Retina (tissue), 1 donor: ENCODE data around the gene FBXO3.
"Not testable (repeated sequence)": the region's sequence is repeated elsewhere in the genome, so short reads cannot be mapped to it uniquely, and the experiment has no call there.

Experiments used
- DNase-seq: peaks from one replicate; pipeline ENCODE4 v3.0.0-alpha.2; 2016

FBXO3 gene, protein sequence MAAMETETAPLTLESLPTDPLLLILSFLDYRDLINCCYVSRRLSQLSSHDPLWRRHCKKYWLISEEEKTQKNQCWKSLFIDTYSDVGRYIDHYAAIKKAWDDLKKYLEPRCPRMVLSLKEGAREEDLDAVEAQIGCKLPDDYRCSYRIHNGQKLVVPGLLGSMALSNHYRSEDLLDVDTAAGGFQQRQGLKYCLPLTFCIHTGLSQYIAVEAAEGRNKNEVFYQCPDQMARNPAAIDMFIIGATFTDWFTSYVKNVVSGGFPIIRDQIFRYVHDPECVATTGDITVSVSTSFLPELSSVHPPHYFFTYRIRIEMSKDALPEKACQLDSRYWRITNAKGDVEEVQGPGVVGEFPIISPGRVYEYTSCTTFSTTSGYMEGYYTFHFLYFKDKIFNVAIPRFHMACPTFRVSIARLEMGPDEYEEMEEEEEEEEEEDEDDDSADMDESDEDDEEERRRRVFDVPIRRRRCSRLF

DNA sequence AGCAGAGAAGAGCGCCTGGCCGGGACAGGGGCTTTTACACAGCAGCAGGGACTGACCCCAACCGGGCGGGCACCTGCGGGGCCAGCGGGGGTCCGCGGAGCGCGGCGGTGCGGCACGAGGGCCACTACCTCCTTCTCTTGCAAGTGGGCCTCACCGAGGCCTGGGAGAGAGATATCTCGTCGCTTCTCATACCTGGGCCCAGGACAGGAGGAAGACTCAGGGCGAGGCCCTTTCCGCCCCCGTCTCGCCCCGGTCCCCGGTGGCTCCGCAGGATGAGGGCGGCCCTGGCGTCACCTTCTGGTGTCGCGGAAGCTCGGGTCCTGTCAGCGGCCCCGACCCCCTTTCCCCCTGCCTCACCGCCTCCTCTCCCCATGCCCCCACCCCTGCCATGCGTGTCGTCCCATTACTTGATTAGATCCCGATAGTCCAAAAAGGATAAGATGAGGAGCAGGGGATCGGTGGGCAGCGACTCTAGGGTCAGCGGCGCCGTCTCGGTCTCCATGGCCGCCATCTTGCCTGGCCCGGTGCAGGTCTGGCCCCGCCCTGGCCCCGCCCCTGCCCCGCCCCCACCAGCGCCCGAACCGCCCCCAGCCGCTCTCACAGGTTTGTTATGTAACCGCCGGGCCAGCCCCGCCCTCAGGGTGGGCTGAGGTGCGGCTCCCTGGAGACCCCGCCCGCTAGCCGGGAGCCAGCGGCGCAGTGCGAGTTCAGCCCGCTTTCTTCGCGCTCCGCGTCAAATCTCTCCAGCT, at the start of gene FBXO3:
Gene FBXO3 (minus strand): TSS at position 534 of the 749 bp plus-strand sequence. CDS start 23 bp downstream, at position 511.
- DNase-seq = peak; percentile 80

DNA sequence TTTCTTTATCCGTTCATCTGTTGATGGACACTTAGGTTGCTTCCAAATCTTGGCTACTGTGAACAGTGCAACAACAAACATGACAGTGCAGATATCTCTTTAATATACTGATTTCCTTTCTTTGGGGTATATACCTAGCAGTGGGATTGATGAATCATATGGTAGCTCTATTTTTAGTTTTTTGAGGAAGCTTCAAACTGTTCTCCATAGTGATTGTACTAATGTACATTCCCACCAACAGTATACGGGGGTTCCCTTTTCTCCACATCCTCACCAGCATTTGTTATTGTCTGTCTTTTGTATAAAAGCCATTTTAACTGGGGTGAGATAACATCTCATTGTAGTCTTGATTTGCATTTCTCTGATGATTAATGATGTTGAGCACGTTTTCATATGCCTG, 48.7 kb upstream of the FBXO3 start:
- not testable (repeated sequence) for DNase-seq

DNA sequence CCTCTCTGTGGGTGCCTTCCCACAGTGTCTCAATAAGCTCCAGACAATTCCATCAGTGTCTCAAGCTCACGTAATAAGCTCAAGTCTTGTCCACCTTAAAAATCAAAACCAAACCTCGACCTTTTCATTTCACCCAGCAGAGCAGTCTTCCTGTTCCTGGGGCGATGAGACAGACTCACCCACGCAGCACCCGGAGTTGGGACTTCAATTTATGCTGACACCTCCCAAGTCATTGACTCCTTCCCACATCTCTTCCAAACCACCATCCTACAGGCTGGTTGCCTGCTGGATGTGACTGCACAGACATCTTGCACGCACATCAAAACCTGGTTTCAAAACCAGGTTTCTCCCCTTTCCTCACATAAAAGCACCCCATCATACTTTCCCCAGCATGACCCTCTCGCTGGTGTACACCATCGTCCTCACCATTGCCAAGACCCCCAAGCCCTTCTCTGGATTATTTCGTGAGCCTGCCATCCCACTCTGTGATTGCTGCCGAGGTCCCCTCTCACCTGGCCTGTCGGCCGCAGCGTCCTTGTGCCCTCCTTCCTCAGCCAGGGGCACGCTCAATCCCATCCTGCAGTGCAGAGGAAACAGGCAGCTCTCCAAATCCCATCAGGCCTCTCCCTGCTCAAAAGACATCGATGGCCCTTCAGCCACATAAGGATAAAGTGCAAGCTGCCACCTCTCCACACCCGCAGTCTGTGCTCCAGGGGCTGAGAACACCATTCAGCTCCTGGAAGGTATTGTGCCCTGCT, 45.1 kb upstream of the FBXO3 start:
- no peak for DNase-seq

DNA sequence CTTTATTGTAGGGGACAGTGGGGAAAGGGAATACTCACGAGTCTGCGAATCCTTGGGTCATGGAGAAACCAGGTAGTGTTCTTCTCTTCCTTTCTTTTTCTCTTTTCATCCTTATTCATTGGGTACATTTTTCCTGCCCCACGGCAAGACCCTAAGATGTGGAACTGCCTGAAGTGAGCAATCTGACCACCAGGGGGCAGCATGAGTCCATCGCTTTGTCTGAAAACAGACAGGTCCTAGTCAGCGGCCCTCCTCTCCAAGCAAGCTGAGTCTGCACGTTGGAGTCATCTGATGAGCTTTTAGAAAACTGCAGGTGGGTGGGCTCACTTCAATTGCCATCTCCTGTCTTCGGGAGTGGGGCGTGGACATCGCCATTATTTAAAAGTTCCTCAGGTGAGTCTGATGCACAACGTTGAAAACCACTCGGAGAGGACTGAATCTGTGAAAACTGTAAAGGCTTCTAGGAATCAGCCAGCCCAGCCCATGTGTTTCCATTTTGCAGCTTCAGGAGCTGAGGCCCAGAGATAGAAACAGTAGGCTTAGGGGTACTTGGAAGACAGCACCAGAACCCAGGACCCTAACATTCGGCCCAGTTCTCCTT, 34.0 kb upstream of the FBXO3 start:
- peak; percentile 86 for DNase-seq

DNA sequence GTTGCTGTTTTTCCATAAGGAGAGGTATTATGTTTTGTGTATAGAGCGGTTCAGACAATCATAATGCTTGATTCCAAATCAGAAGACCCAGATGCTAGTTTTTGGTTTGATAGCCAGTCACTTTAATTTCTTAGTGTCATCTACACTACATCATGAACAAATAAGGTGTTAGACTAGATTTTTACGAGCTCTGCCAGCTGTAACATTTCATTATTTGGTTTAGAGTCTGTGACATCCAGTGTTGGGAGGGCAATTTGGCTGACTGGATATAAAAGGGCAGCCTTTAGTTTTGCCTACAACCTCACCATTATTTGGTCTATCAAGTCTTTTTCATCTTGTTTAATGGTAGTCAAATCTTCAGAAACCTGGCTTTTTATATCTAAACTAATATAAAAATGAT, 30.2 kb upstream of the FBXO3 start:
- DNase-seq = no peak

DNA sequence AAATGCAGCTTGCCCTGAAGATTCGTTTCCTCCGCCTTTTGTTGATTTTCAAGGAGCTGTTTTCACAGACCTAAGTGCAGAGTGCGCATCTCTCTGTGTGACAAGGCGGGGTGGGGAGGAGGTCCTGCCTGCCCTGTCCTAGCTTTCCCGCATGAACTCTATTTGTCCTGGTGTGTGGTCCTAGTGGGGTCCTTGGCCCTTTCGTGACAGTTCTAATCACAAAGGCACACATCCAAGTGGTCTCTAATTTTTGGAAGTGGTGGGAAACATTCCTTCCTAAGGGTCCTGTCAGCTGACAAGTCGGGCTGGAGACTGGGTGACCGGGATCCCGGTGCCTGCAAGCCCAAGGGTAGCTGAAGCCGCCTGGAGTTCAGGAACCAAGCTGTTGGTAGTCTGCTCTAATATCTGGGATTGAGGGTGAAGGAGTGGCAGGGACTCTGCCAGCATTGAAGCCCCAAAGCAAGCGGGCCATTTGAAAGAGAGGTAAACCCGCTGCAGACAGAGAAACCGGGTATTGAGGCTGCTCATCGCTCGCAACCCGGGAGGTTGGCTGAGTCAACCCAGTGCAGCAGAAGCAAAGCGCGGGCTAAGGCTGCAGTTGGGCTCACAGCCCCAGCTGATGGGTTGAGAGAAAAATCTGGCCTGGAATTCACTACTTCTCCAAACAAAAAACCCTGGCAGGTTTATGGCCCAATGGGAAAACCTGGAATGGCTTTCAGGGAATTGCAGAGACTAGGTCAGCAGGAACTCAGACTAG, 28.1 kb upstream of the FBXO3 start:
- DNase-seq = peak; percentile 88

DNA sequence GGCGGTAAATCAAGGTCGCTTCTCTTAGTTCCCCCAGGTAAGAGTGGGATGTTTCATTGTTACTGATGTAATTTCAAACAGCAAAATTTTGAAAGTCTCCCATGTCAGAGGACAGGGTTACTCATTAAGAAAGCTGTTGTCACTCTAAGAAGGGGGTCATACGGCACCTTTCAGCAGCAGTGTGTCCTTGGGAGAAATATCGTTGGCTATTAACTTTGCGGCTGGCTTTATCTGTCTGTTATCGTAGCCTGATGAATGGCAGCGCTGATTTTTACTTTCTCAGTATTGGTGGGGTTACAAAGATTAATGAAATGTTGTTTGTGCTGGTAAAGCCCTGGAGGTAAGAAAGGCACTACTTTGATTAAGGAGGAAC, 27.5 kb upstream of the FBXO3 start:
- DNase-seq = peak; percentile 16

DNA sequence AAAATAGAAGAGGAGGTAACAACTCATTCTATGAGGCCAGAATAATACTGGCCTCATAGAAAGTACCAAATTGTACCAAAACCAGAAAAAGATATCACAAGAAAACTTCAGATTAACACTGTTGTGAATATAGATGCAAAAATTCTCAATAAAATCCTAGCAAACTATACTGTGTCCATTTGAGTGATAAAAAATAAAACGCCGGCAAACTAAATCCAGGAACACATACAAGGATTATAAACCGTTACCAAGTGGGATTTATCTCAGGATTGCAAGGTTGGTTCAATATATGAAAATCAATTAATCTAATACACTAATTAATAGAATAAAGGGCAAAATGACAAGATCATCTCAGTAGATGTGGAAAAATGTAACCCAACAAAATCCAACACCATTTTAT, 23.6 kb upstream of the FBXO3 start:
- no peak for DNase-seq

DNA sequence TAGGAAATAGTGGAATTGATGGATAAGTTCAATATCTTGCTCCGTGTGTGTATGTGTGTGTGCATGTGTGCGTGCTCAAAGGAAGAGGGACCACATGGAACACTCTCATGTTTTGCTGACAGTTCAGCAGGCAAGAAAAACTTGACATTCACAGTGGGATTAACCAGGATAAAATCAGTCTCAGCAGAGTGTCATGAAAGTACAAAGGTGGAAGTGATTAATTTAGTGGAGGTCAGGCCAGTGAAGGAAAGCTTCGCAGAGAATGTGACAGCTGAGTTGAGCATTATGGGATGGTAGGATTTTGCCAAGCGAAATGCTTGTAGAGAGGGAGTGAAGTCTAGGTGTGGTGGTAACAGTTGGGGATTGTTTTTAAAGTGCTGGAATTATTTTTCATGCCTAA, 15.7 kb upstream of the FBXO3 start:
- no peak for DNase-seq

DNA sequence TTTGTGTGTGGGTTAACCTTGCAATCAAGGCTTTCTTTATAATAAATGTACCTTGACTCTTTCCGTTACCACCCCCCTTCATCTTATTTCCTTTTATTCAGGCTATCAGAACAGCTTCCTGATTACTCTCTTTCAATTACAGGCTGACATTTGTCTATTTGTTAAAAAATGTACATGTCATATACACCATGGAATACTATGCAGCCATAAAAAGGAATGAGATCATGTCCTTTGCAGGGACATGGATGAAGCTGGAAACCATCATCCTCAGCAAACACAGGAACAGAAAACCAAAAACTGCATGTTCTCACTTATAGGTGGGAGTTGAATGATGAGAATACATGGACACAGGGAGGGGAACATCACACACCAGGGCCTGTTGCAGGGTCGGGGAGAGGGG, 13.8 kb upstream of the FBXO3 start:
- DNase-seq = not testable (repeated sequence)

DNA sequence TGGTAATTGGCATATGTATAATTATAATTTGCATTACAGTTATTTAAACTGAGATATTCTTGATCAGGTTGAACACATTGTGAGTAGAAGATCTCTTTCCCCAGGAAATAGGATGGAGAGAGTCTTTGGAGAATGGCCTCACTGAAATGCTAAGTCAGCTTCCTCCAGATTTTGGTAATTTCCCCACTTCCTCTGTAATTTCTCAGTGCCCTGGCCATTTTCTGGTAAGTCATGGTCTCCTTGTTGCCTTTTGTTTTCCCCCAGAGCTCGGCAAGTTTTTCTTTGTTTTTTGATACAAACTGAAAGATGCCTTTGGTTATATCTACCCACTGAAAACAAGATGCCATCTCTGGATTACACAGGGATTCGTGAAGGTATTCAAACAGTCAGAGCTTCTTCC, 12.8 kb upstream of the FBXO3 start:
- no peak for DNase-seq

DNA sequence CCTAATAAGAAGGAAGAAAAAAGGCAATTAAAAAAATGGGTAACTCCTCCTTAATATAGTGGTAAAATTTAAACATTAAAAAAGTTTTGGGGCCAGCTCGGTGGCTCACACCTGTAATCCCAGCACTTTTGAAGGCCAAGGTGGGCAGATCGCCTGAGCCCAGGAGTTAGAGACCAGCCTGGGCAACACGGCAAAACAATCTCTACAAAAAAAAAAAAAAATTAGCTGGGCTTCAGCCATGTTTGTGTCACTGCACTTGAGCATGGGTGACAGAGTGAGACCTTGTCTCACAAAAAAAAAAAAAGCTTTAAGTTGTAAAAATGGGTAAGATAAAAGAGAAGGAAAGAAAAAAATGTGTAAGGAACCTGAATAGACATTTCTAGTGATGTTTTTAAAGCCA, 11.3 kb upstream of the FBXO3 start:
- DNase-seq = no peak

DNA sequence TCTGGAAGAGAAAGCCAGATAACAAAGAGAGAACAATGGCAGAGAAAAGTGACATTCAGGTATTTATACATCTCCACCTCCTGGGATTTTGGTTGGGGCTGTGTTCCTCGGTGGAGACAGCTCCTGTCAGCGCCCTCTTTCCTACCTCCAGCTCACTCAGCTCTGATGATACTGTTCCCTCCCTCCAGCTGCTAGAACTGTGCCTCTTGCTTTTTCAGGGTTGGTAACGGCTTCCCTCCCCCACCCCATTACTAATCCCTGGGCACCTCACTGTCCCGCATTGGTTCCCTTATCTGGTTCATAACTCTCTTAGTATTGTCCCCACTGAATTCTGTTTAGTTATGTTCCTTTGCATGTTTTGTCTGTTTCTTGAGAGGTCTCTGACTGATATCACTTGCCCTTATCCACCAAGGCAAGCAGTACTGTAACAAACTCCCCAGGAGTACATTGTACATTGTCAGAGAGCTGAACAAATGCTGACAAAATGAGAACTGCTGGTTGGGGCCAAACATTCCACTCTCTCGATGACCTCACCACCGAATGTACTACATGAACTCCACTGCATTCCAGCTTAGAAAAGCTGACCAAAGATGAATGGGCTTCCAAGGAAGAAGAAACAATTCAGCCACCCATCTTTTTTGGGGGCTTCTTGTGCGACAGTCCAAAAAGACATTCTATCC, 5.7 kb upstream of the FBXO3 start:
- no peak for DNase-seq

DNA sequence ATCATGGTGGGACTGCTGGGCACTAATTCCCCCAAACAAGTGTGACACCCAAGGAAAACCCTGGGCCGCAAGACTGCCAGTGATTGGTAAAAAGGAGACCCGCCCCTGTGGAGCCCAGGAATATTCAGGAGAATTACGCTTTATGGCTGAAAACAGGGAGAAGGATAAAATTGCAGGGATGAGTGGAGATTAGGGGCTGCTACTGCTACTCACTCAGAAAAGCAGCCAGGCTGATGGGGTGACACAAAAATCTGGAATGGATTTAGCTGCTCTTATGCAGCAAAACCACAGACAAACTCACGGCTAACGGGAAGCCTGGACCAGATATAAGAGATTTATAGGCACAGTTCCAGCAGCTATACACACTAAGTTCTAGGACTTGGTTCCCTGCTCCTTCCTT, 4.4 kb upstream of the FBXO3 start:
- peak; percentile 68 for DNase-seq

DNA sequence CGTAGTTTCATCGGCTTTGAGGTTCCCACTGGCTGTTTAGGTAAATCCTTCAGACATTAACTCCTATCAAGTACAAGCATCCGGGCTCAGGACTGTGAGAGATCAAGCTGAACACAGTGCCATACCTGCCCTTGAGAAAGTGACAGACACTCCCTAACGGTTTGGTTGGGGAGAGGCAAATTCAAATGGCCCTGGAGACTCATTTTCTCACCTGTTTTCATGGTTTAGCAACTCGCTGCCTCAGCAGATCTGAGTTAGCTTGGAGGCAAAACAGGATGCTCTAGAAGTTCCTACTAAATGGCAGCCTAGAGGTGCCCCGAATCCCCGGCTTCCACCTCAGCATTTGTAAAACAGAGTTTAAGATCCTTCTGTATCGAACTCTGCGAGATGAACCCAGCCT, 3.6 kb upstream of the FBXO3 start:
- no peak for DNase-seq

DNA sequence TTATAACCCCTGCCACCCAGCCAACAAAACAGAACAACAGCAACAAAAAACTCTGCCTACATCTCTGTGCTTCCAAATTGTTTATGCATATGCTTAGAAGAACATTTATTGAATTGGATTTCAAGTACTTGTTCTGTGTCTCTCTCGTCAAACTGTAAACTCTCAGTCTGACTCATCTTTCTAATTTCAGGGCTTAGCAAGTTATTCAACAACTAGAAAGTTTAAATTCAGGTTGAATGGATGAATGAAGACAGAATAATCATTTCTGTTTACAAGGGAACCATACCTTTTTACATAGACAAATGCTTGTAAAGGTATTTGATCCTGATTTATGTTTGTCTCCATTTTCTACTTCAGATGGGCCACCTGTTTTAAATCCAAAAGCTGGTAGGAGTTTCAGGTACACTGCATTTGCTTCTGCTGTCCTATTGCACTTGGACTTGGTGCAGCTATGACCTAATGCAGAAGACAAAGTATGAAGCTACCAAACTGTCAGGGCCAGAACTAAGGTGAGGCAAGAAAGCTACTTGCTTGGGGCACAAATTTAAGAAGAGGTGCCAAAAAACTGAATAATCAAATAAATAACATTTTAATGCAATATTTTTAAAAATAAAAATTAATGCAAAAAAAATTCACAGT, 1.6 kb upstream of the FBXO3 start:
- DNase-seq = no peak

DNA sequence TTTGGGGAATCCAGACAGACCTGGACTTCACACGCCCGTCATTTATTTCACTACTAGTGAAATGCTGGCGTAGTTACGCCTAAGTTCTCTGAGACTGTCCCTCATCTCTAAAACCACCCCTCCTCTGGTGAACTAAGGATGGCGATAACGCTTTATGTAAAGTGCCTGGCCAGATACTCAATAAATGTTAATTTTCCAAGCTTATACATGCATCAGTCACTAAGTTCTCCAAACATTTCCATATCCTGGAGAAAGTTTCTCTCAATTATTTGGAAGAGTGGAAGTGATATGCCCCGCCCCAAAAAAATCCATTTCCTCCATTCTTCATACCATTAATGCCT, 1.1 kb upstream of the FBXO3 start:
- no peak for DNase-seq

DNA sequence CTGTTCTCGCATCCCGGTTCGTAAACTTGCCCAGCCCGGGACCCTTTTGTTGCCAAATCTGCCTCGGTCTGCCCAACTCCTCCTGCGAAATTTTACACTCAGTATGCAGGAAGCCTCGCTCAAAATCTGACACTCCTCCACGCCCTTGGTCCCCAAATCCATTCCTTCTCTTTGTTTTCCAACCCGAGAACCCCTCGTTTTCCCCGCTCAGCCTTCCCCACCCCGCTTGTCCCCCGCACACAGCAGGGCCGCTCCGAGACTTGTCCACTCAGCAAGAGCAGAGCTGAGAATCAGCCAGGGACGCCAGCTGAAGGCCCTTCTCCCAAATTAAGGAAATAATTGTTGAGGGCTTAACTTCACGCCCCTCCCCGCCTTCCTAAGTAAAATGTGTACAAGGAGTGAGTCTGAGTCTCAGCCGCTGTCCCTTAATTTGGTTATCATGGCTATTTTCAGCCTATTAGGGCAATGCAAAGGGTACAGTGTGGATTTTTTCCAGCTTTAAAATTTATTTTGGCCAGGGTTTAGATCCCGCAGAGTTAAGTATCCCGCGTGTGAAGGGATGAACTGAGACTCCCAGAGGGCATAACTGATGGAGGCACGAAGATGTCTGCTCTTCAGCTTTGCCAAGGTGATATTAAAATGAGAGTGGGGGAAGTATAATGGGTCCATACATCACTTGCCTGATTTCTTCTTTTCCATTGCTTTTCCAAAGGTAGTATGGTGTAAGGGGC, 581 bp upstream of the FBXO3 start:
- peak; percentile 86 for DNase-seq

DNA sequence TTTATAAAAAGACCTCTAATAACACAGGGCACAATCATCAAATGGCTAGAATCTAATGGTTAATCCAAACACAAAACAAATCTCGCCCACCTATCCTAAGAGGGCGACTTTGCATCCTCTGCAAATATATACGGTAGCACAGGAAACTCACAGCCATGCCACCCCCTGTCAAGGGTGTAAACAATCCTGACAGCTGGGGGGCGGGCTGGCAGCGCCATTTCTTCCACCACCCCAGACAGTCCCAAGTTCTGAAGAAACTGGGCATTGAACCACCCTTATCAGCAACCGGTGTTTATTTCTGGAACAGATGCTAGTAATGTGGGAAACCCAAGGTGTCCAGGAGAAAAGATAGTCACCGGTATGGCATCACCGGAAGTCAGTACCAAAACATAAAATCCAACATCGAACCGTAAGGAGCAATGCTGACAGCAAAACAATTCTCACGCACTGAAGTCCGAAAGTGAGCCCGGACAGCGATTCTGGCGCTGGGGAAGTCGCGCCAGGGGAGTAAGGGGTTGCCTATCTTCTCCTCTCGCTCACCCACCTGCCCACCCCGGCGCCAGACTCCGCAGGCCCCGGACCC, 825 bp downstream of the FBXO3 start:
- no peak for DNase-seq

DNA sequence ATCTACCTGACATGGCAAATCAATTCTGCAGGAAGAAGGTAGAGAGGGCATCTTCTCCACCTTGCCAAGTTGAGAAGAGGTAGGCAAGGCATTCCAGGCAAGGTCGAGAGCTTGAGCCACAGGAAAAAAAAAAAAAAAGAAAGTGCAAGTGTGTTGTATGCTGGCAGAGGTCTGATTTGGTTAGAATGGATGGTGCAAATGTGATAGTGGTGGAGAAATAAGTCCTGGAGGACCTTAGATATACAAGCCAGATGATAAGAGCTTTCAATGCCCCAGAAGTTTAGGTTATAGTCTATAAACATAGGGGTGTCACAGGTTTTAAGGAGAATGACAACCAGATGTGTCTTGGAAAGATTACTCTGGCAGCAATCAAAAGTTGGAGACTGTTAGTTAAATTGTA, 1.4 kb downstream of the FBXO3 start:
- DNase-seq = no peak
